ENCODE data around the gene NELFA.

DNA sequence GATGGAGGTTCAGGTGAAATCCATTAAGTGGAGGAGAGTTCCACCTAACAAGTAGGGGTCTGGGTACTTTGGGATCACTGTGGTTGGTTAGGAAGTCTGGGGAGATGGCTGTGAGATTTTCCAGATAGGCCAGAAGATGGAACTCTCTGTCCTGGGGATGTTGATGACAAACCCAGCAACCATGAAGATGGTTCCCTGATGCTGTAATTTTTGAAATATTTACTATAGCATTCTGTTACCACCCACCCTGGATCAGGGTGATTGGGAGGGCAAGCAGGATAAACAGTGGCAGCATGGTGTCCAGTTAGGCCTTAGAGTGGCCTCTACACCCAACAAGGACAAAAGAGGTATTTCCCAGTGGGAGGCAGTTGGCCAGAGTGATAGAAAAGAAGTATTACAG, 15.9 kb upstream of the NELFA start:
- TF ChIP-seq POLR2AphosphoS5 (IDR thresholded peaks at IDR 0.05; ENCODE audit: low read depth, low read length) (no peak), POLR2A (IDR thresholded peaks at IDR 0.05; ENCODE audit: low read depth, low read length) (no peak), TAF1 (IDR thresholded peaks at IDR 0.05; ENCODE audit: borderline replicate concordance, low read depth, low read length) (no peak)
